Activated T-cell treated with anti-CD3 and anti-CD28 coated beads for 1 hour (primary cell): ENCODE results near the gene GID8.

Source experiments
- DNase-seq: peaks from one replicate; pipeline ENCODE4 v3.0.0-alpha.2; 2020; ENCODE audit warnings: low read depth

The GID8 gene

GRCh38 chr20:62905536-62906117 is 32.3 kb upstream of the GID8 start:
- no peak for DNase-seq

- DNase-seq, result no peak
Observed at GRCh38 chr20:62906209-62906608, 31.7 kb upstream of the GID8 start.

GRCh38 chr20:62906647-62907375 is 31.1 kb upstream of the GID8 start:
- DNase-seq, result no peak

- DNase-seq, result no peak
Observed at GRCh38 chr20:62907384-62908317, 30.3 kb upstream of the GID8 start.

- DNase-seq, result no peak
Observed at GRCh38 chr20:62908971-62909791, 28.8 kb upstream of the GID8 start.

- DNase-seq, result no peak
Observed at GRCh38 chr20:62910217-62910766, 27.7 kb upstream of the GID8 start.

GRCh38 chr20:62910777-62911497 is 27.0 kb upstream of the GID8 start:
- DNase-seq, result no peak

GRCh38 chr20:62911701-62912280 is 26.2 kb upstream of the GID8 start:
- DNase-seq, result no peak

GRCh38 chr20:62913043-62913630 is 24.8 kb upstream of the GID8 start:
- no peak for DNase-seq

GRCh38 chr20:62914436-62914835 is 23.5 kb upstream of the GID8 start:
- no peak for DNase-seq

GRCh38 chr20:62914970-62915457 is 22.9 kb upstream of the GID8 start:
- DNase-seq, result no peak

GRCh38 chr20:62916703-62917476 is 21.1 kb upstream of the GID8 start:
- DNase-seq, result no peak

- no peak for DNase-seq
Observed at GRCh38 chr20:62917720-62918119, 20.2 kb upstream of the GID8 start.

- DNase-seq, result no peak
Observed at GRCh38 chr20:62918147-62918546, 19.8 kb upstream of the GID8 start.

- DNase-seq, result peak; percentile 33
Observed at GRCh38 chr20:62918831-62919230, 19.1 kb upstream of the GID8 start.

GRCh38 chr20:62920039-62920645 is 17.8 kb upstream of the GID8 start:
- DNase-seq, result no peak

GRCh38 chr20:62921119-62921687 is 16.7 kb upstream of the GID8 start:
- DNase-seq, result peak; percentile 42

- peak; percentile 27 for DNase-seq
Observed at GRCh38 chr20:62922451-62922921, 15.5 kb upstream of the GID8 start.
